BJ (cell line): Measurements from ENCODE around the gene P3R3URF. TPM values are rescaled to one million over a fixed set of nuclear protein-coding genes. Genes with fewer than 3 reads are reported as not detected.

Experiments used
- CTCF ChIA-PET: fragments of 350-600 bp; formaldehyde crosslinking; extraction: SDS; loops from one replicate; lab custom pipeline; 2021; ENCODE audit warnings: antibody characterized with exemption, inconsistent platforms; lab: Yijun Ruan, JAX
- POLR2A ChIA-PET: fragments of 300-600 bp; sonication (Branson Sonifier 250); formaldehyde crosslinking; extraction: SDS; loops from one replicate; lab custom pipeline; 2021; ENCODE audit warnings: antibody characterized with exemption; lab: Charles Lee
- DNase-seq: peaks from one replicate; pipeline ENCODE4 v3.0.0-alpha.2; 2011; ENCODE audit warnings: low read depth
- H3K27me3 ChIP-seq: 2 replicates; pipeline ENCODE4 v1.6.0; 2011; ENCODE audit warnings: low read length; ENCODE audit not compliant: control insufficient read depth, insufficient read depth
- H3K36me3 ChIP-seq: 2 replicates; pipeline ENCODE4 v1.5.1; 2011; ENCODE audit warnings: low read length; ENCODE audit not compliant: control insufficient read depth, insufficient read depth
- H3K4me3 ChIP-seq: 2 replicates; pipeline ENCODE4 v1.5.1; 2011; ENCODE audit warnings: low read depth, mild to moderate bottlenecking, control low read depth, low read length
- CTCF ChIP-seq: IDR thresholded peaks from 2 replicates; pipeline ENCODE4 v1.5.1; 2011; ENCODE audit warnings: low read depth, mild to moderate bottlenecking, control low read depth, inconsistent platforms, low read length, moderate library complexity; ENCODE audit not compliant: insufficient read depth
- polyA plus RNA-seq: library from polyadenylated mRNA; depleted of rRNA; stranded (reverse); fragments of >200 nt; gene quantifications from 2 replicates; pipeline ENCODE4 v1.2.3, GENCODE V29; 2011

Gene P3R3URF
- polyA plus RNA-seq, 1 experiment, result not detected

- Histone ChIP-seq H3K27me3 (no peaks in the 10 kb centered on the region), H3K36me3 (no peaks in the 10 kb centered on the region), H3K4me3 (no peak overlapping the region)
- no peak for DNase-seq
- CTCF ChIA-PET, result interaction anchor here (1.1 to 1.6 kb wide), 2 partner anchors 18 to 21 kb away, joined by 3 to 5 read pairs; partner anchors contain the start of gene P3R3URF
- POLR2A ChIA-PET, result no interaction called here
- TF ChIP-seq CTCF, result no peak
These were observed 18.4 kb downstream of the P3R3URF start for GRCh38 chr1:46157916-46158311.

GRCh38 chr1:46153732-46154131, 22.6 kb downstream of the P3R3URF start:
- DNase-seq, result no peak
- Histone ChIP-seq H3K4me3 (no peak overlapping the region), H3K27me3 (no peaks in the 10 kb centered on the region), H3K36me3 (no peaks in the 10 kb centered on the region)
- ChIA-PET POLR2A (no interaction called here), CTCF (no interaction called here)
- TF ChIP-seq CTCF, result no peak

- no peak for TF ChIP-seq CTCF
- ChIA-PET POLR2A (no interaction called here), CTCF (no interaction called here)
- Histone ChIP-seq H3K27me3 (no peaks in the 10 kb centered on the region), H3K4me3 (no peak overlapping the region), H3K36me3 (no peaks in the 10 kb centered on the region)
- no peak for DNase-seq
These were observed 23.1 kb downstream of the P3R3URF start for GRCh38 chr1:46153228-46153627.

GRCh38 chr1:46152016-46152415, 24.3 kb downstream of the P3R3URF start:
- no peaks in the 10 kb centered on the region for H3K27me3 ChIP-seq
- no peak overlapping the region for H3K4me3 ChIP-seq
- no peak for DNase-seq
- ChIA-PET CTCF (interaction anchor here (0.8 to 1.4 kb wide), 4 partner anchors 8 to 29 kb away, joined by 3 to 4 read pairs (median 4); no protein-coding TSS in a partner anchor), POLR2A (no interaction called here)
- TF ChIP-seq CTCF, result no peak
- no peaks in the 10 kb centered on the region for H3K36me3 ChIP-seq

DNA sequence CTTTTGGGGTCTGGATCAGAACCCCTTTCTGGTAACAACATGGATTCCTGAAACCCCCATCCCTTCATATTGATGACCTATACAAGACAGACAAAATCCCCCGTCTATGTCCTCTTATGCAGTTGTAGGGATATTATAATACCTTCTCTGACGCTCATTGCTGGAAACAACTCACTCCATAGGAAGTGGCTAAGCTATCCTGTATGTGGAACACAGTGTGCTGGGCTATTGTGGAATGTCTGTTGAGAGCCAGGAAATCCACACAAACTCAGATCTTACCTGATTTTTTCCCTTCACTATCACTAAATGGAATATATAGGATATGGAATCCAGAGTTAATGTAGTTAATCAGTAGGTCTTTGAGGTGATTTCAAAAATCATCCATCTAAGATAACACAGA, 26.2 kb downstream of the P3R3URF start:
- Histone ChIP-seq H3K36me3 (no peaks in the 10 kb centered on the region), H3K4me3 (no peak overlapping the region), H3K27me3 (no peaks in the 10 kb centered on the region; the same call in 1 of the 2 replicates)
- CTCF ChIA-PET, result interaction anchor here (1.2 kb wide), 1 partner anchor 13 kb away, joined by 3 read pairs; no protein-coding TSS in a partner anchor
- no peak for DNase-seq
- TF ChIP-seq CTCF, result no peak
- POLR2A ChIA-PET, result no interaction called here
